Omental fat pad (tissue), 4 donors: ENCODE results near the gene SPAG16. TPM values are rescaled to one million over a fixed set of nuclear protein-coding genes. Genes with fewer than 3 reads are reported as not detected.
"Not testable (repeated sequence)": the region's sequence is repeated elsewhere in the genome, so short reads cannot be mapped to it uniquely, and the experiment has no call there.

Experiments used
- ATAC-seq: fragments of 150-250 bp; one replicate; pipeline ENCODE4 v1.9.1; 2016; ENCODE audit warnings: mild to moderate bottlenecking, moderate library complexity; ENCODE audit not compliant: low FRiP score
- DNase-seq: peaks from one replicate; pipeline ENCODE4 v3.0.0-alpha.2; 2019; ENCODE audit warnings: low spot score
- CTCF ChIP-seq, 3 donors: fragments of 450-650 bp; IDR thresholded peaks; one replicate each; pipeline ENCODE4 v1.5.1; 2016 to 2017; ENCODE audit warnings: antibody characterized with exemption in 3 of 3, mild to moderate bottlenecking in 3 of 3, moderate library complexity in 2 of 3
- total RNA-seq, 4 donors: library from RNA; depleted of rRNA; stranded (reverse); fragments of >200 nt; gene quantifications; one replicate each; pipeline ENCODE4 v1.1.0, GENCODE V29; 2016

Gene SPAG16
- total RNA-seq, 4 donors from 2014 or later: 11.1 to 29.5 (median 13.3) TPM

- DNase-seq: no peak
- ATAC-seq: no peak
- TF ChIP-seq CTCF (IDR thresholded peaks at IDR 0.05): no peak
These were observed 767.3 kb downstream of the SPAG16 start for GRCh38 chr2:214051585-214051984.

- no peak for DNase-seq
- ATAC-seq: no peak
- no peak for TF ChIP-seq CTCF (IDR thresholded peaks at IDR 0.05)
These were observed 768.0 kb downstream of the SPAG16 start for GRCh38 chr2:214052235-214052634.

GRCh38 chr2:214057986-214058385 is 773.7 kb downstream of the SPAG16 start:
- ATAC-seq: no peak
- TF ChIP-seq CTCF (IDR thresholded peaks at IDR 0.05): no peak
- no peak for DNase-seq

- ATAC-seq, DNase-seq: not testable (repeated sequence)
These were observed 778.0 kb downstream of the SPAG16 start for GRCh38 chr2:214062279-214062678.

GRCh38 chr2:214064471-214064870 is 780.2 kb downstream of the SPAG16 start:
- DNase-seq (no peak), ATAC-seq (no peak)
- no peak for TF ChIP-seq CTCF (IDR thresholded peaks at IDR 0.05)

GRCh38 chr2:214066862-214067261 is 782.6 kb downstream of the SPAG16 start:
- DNase-seq: no peak
- no peak for ATAC-seq
- no peak for TF ChIP-seq CTCF (IDR thresholded peaks at IDR 0.05)

GRCh38 chr2:214069254-214069653 is 785.0 kb downstream of the SPAG16 start:
- DNase-seq: no peak

More at GRCh38 chr2:214069254-214069653, 785.0 kb downstream of the SPAG16 start:
- TF ChIP-seq CTCF (IDR thresholded peaks at IDR 0.05): no peak
- peak; percentile 76 for ATAC-seq
